GM12801 (cell line): ENCODE data around the gene OR10H2.

Experiments
- CTCF ChIP-seq: IDR thresholded peaks from one replicate; pipeline ENCODE4 v1.5.1; 2011; ENCODE audit warnings: control low read depth; ENCODE audit not compliant: insufficient read length; ENCODE audit errors: extremely low read depth

The OR10H2 gene

GRCh38 chr19:15759962-15760565 lies 32.2 kb downstream of the OR10H2 start:
- no peak for TF ChIP-seq CTCF

- TF ChIP-seq CTCF, result no peak
Observed at GRCh38 chr19:15769586-15769985, 41.8 kb downstream of the OR10H2 start.

GRCh38 chr19:15775249-15775648 lies 47.4 kb downstream of the OR10H2 start:
- TF ChIP-seq CTCF, result no peak

GRCh38 chr19:15776264-15776663 lies 48.4 kb downstream of the OR10H2 start:
- no peak for TF ChIP-seq CTCF

- no peak for TF ChIP-seq CTCF
Observed at GRCh38 chr19:15776991-15777970, 49.5 kb downstream of the OR10H2 start.
